K562 (cell line): ENCODE results near the gene ZXDB. TPM values are rescaled to one million over a fixed set of nuclear protein-coding genes. Genes with fewer than 3 reads are reported as not detected.

Experiments used
- ATAC-seq: fragments of 200-7000 bp; cut with Tn5 transposase; 3 replicates; pipeline ENCODE4 v1.9.1; 2020; ENCODE audit warnings: moderate library complexity
- BruUV-seq: library from RNA; stranded (reverse); fragments of 400-500 nt; replicated peaks from 2 replicates; lab custom pipeline; 2021; lab: Mats Ljungman, UMichigan
- CTCF ChIA-PET: fragments of 300-600 bp; formaldehyde crosslinking; extraction: SDS; loops from one replicate; lab custom pipeline; 2021; ENCODE audit warnings: low intra/inter-chr PET ratio; lab: Yijun Ruan, JAX
- POLR2A ChIA-PET: fragments of 300-600, 350-650 bp; sonication (Branson Sonifier 250); formaldehyde crosslinking; extraction: SDS; loops from one replicate; lab custom pipeline; 2021; ENCODE audit warnings: antibody characterized with exemption, inconsistent platforms; lab: Yijun Ruan, JAX
- DNase-seq, 4 experiments: peaks; one replicate each; pipeline versions ENCODE4 v3.0.0 to v3.0.0-alpha.2; 2011 to 2018; ENCODE audit warnings: low spot score in 3 of 4, mixed read lengths in 3 of 4; ENCODE audit errors: extremely low read depth in 1 of 4
- FAIRE-seq: peaks from 2 replicates; lab custom pipeline; 2011; peaks lifted over from hg19 to GRCh38; lab: Jason Lieb, UNC
- H2AFZ ChIP-seq: 2 replicates; pipeline ENCODE4 v1.6.0; 2011; ENCODE audit warnings: low read depth, low read length, control low read depth, inconsistent platforms
- H3K27ac ChIP-seq: fragments of 200-600 bp; 3 replicates; pipeline ENCODE4 v1.8.0; 2011; ENCODE audit warnings: low read depth, mild to moderate bottlenecking, control low read depth, inconsistent platforms, low read length, moderate library complexity, mixed read lengths; ENCODE audit errors: extremely low read depth
- H3K27me3 ChIP-seq, 2 experiments: fragments of 300-600 bp in 1 of 2; 2 replicates in 1 of 2; 3 replicates in 1 of 2; pipeline versions ENCODE4 v1.6.0 to v1.8.0; 2011; ENCODE audit warnings: inconsistent platforms in 2 of 2, low read length in 2 of 2, mild to moderate bottlenecking in 1 of 2, mixed read lengths in 1 of 2, moderate library complexity in 1 of 2; ENCODE audit not compliant: control insufficient read depth in 2 of 2, insufficient read depth in 2 of 2
- H3K36me3 ChIP-seq: fragments of 300-600 bp; 3 replicates; pipeline ENCODE4 v1.8.0; 2011; ENCODE audit warnings: mild to moderate bottlenecking, low read length, inconsistent platforms; ENCODE audit not compliant: control insufficient read depth, insufficient read depth
- H3K4me1 ChIP-seq, 2 experiments: fragments of 200-600 bp in 1 of 2; replicated peaks in 1 of 2; 2 replicates in 1 of 2; 3 replicates in 1 of 2; pipeline versions ENCODE4 v1.5.1 to v1.8.0; 2011; ENCODE audit warnings: inconsistent platforms in 2 of 2, low read length in 2 of 2, mild to moderate bottlenecking in 1 of 2, mixed read lengths in 1 of 2, moderate library complexity in 1 of 2; ENCODE audit not compliant: control insufficient read depth in 2 of 2, insufficient read depth in 2 of 2
- H3K4me2 ChIP-seq: 2 replicates; pipeline ENCODE4 v1.6.1; 2011; ENCODE audit warnings: low read length, control low read depth, inconsistent platforms, mixed read lengths; ENCODE audit not compliant: insufficient read depth
- H3K4me3 ChIP-seq: fragments of 200-600 bp; sonication (generic), shearing (Covaris generic); 2 replicates; pipeline ENCODE4 v1.5.1; 2016; ENCODE audit warnings: control low read depth, inconsistent platforms
- H3K79me2 ChIP-seq: fragments of 200-600 bp; 3 replicates; pipeline ENCODE4 v1.8.0; 2011; ENCODE audit warnings: low read length, inconsistent platforms; ENCODE audit not compliant: control insufficient read depth, insufficient read depth
- H3K9ac ChIP-seq, 2 experiments: 2 replicates each; pipeline versions ENCODE4 v1.6.0 to v1.6.1; 2011; ENCODE audit warnings: low read depth in 2 of 2, low read length in 2 of 2, control low read depth in 1 of 2, inconsistent platforms in 1 of 2, mild to moderate bottlenecking in 1 of 2, mixed read lengths in 1 of 2; ENCODE audit not compliant: insufficient read depth in 1 of 2
- H3K9me1 ChIP-seq: one replicate; pipeline ENCODE4 v1.6.0; 2011; ENCODE audit warnings: inconsistent platforms, mild to moderate bottlenecking, low read length, moderate library complexity; ENCODE audit not compliant: control insufficient read depth, insufficient read depth
- H3K9me3 ChIP-seq: replicated peaks from 2 replicates; pipeline ENCODE4 v1.5.1; 2011; ENCODE audit warnings: low read depth, low read length, inconsistent platforms; ENCODE audit not compliant: control insufficient read depth, insufficient read depth
- H4K20me1 ChIP-seq: replicated peaks from 2 replicates; pipeline ENCODE4 v1.6.1; 2011; ENCODE audit warnings: low read length, inconsistent platforms, mixed read lengths; ENCODE audit not compliant: control insufficient read depth, insufficient read depth
- EP300 ChIP-seq: IDR thresholded peaks from 2 replicates; pipeline ENCODE4 v1.6.1; 2012; ENCODE audit warnings: low read length, improper control_type of control experiment
- GTF2F1 ChIP-seq: IDR thresholded peaks from 2 replicates; pipeline ENCODE4 v1.6.1; 2011; ENCODE audit warnings: low read depth, low read length, improper control_type of control experiment
- HIVEP1 ChIP-seq: fragments of 250-450 bp; sonication (Bioruptor Pico); IDR thresholded peaks from 2 replicates; pipeline ENCODE4 v1.4.0; 2020; ENCODE audit warnings: mild to moderate bottlenecking
- NEUROD1 ChIP-seq: fragments of 150-350 bp; IDR thresholded peaks from 2 replicates; pipeline ENCODE4 v1.6.1; 2014; ENCODE audit warnings: borderline replicate concordance, low read length, low read depth; ENCODE audit not compliant: partially characterized antibody
- POLR3G ChIP-seq: IDR thresholded peaks from 2 replicates; pipeline ENCODE4 v1.6.1; 2011; ENCODE audit not compliant: insufficient read length, insufficient replicate concordance; ENCODE audit errors: extremely low read depth
- SIN3B ChIP-seq: fragments of 450-650 bp; IDR thresholded peaks from 2 replicates; pipeline ENCODE4 v1.6.1; 2017; ENCODE audit warnings: low read depth, mild to moderate bottlenecking, moderate library complexity
- SRSF1 ChIP-seq: fragments of 200-400 bp; formaldehyde crosslinking; IDR thresholded peaks from 2 replicates; pipeline ENCODE4 v1.6.1; 2017; ENCODE audit warnings: mild to moderate bottlenecking, low read depth, low read length, moderate library complexity
- TSHZ1 ChIP-seq: fragments of 250-450 bp; sonication (Bioruptor Pico); IDR thresholded peaks from 2 replicates; pipeline ENCODE4 v1.4.0; 2020; ENCODE audit warnings: mild to moderate bottlenecking, moderate library complexity
- ZNF395 ChIP-seq: fragments of 200-800 bp; sonication (Bioruptor generic); IDR thresholded peaks from 2 replicates; pipeline ENCODE4 v1.6.1; 2017; ENCODE audit warnings: missing genetic modification characterization, missing compliant biosample characterization
- ZNF830 ChIP-seq: fragments of 250-450 bp; sonication (Bioruptor Pico); IDR thresholded peaks from 2 replicates; pipeline ENCODE4 v1.5.0; 2021; ENCODE audit warnings: mild to moderate bottlenecking
- WGBS: fragments of 100-300 bp; shearing (Covaris generic); methylation state at CpG from one replicate; pipeline ENCODE4 v1.1.6; 2016; ENCODE audit warnings: low coverage, mixed read lengths; ENCODE audit not compliant: insufficient coverage; ENCODE audit errors: missing lambda C conversion rate; 5-methylcytosine and 5-hydroxymethylcytosine counted together
- in situ Hi-C: fragments of 300-500 bp; cut with MboI; formaldehyde crosslinking; loops from 4 replicates; pipeline ENCODE4 v1.15.0; 2018; ENCODE audit warnings: inconsistent platforms, mixed read lengths
- intact Hi-C: fragments of 100-400 bp; cut with micrococcal nuclease; formaldehyde crosslinking; loops from 2 replicates; pipeline ENCODE4 v1.14.2; 2022
- polyA plus RNA-seq, 8 experiments: library from polyadenylated mRNA; depleted of rRNA in 4 of 8; stranded (reverse) in 5 of 8; unstranded in 3 of 8; fragments of >200 nt; fragmentation: Nextera tagmentation in 2 of 8; fragmentation: Illumina TruSeq in 1 of 8; extraction: Ambion mirVana in 2 of 8; extraction: Trizol in 1 of 8; gene quantifications; 2 replicates each; pipeline versions ENCODE4 v1.2.1 to v1.2.3, GENCODE V29; 2011 to 2014; ENCODE audit warnings: inconsistent platforms in 1 of 8, missing spikeins in 1 of 8
- total RNA-seq, 7 experiments: library from RNA; depleted of rRNA in 6 of 7; stranded (reverse); fragments of >200 nt in 6 of 7; fragmentation: Illumina TruSeq in 2 of 7; extraction: Trizol in 2 of 7; gene quantifications; 2 replicates each; pipeline versions ENCODE4 v1.2.1 to v1.2.3, GENCODE V29; 2011 to 2021; ENCODE audit warnings: low replicate concordance in 1 of 7
- TF ChIP-seq, protein P1 (sequence below): sonication (generic); formaldehyde crosslinking; IDR thresholded peaks from 2 replicates; pipeline ENCODE4 v1.8.0; 2022; ENCODE audit warnings: mild to moderate bottlenecking, missing genetic modification reagents, borderline replicate concordance

ZXDB gene
- total and polyA plus RNA-seq, 9 of the 15 experiments (the other 6 are each of a cell fraction or from before 2014, with no cell fraction given) = 0.43 to 2.6 (median 2.0) TPM

- TF ChIP-seq ZNF395 (CRISPR knock-in tag) (no peak), HIVEP1 (CRISPR knock-in tag) (no peak), NEUROD1 (no peak), SIN3B (no peak), GTF2F1 (no peak), TSHZ1 (no peak), SRSF1 (no peak), POLR3G (no peak), EP300 (no peak), ZNF830 (CRISPR knock-in tag) (no peak)
- TF ChIP-seq, protein P1, sequence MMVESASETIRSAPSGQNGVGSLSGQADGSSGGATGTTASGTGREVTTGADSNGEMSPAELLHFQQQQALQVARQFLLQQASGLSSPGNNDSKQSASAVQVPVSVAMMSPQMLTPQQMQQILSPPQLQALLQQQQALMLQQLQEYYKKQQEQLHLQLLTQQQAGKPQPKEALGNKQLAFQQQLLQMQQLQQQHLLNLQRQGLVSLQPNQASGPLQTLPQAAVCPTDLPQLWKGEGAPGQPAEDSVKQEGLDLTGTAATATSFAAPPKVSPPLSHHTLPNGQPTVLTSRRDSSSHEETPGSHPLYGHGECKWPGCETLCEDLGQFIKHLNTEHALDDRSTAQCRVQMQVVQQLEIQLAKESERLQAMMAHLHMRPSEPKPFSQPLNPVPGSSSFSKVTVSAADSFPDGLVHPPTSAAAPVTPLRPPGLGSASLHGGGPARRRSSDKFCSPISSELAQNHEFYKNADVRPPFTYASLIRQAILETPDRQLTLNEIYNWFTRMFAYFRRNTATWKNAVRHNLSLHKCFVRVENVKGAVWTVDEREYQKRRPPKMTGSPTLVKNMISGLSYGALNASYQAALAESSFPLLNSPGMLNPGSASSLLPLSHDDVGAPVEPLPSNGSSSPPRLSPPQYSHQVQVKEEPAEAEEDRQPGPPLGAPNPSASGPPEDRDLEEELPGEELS (CRISPR knock-in tag) = no peak
- TF ChIP-seq, all 486 proteins: peak for 0
- Histone ChIP-seq H3K9me1 (no peaks in the 10 kb centered on the region), H3K4me2 (no peak overlapping the region), H3K4me1 (no peaks in the 10 kb centered on the region), H3K27ac (no peak overlapping the region), H4K20me1 (no peaks in the 10 kb centered on the region), H3K9me3 (no peaks in the 10 kb centered on the region), H2AFZ (no peak overlapping the region), H3K27me3 (no peaks in the 10 kb centered on the region), H3K9ac (no peak overlapping the region), H3K36me3 (no peaks in the 10 kb centered on the region), H3K4me3 (no peak overlapping the region), H3K79me2 (no peaks in the 10 kb centered on the region)
- WGBS = 0% methylated on average over 1 of the region's 1 CpG
- POLR2A ChIA-PET = no interaction called here
- ATAC-seq (no peak), FAIRE-seq (no peak), DNase-seq (no peak)
- intact Hi-C loops (loop anchor here (10.0 kb wide), 1 partner anchor 69 kb away; no protein-coding TSS in a partner anchor), in situ Hi-C loops (no loop called here)
- CTCF ChIA-PET = no interaction called here
- BruUV-seq = no TSS peak
Observed at GRCh38 chrX:57643698-57644097, 51.9 kb downstream of the ZXDB start.
